ENCODE measurements around the gene SKAP1.
"Not testable (repeated sequence)": the region's sequence is repeated elsewhere in the genome, so short reads cannot be mapped to it uniquely, and the experiment has no call there.

SKAP1 gene

DNA sequence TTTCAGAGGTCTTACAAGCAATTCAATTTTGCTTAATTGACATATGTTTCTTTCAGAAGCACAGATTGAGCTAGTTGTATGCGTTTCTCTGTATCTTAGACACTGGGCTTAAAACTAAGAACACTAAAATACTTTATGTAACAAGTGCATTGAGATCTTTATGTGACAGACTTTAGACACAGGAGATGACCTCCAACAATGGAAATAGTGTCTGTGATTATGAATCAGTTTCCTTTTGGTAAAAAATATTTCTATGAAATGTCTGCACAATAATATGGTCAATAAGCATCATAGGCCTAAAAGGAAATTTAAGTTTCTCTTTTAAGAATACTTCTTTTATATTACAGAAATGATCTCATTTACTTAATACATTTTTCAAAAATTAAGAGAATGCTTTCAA is 153.2 kb downstream of the SKAP1 start:
- no peak for DNase-seq

DNA sequence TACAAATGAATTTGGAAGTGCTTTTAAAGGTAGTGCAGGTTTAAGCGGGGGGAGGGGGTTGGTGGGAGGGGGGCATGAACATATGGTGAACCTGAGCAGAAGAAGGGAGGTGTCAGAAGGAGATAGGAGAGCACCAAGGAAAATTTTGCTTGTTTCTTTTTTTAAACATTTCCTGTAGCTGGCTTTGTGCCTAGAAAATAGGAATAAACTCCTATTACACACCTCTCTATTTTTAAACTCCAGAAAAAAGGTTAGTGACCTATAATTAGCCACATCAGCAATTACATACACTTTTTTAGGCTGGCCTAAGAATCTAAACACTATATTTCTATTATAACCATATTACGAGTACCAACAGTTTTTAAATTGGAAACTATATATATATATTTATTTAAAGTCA is 159.1 kb downstream of the SKAP1 start:
- DNase-seq, result no peak

GRCh38 chr17:48269209-48269608 is 160.8 kb downstream of the SKAP1 start:
- DNase-seq, result no peak

GRCh38 chr17:48263731-48264035 is 166.3 kb downstream of the SKAP1 start:
- DNase-seq, result no peak

GRCh38 chr17:48262982-48263730 is 166.9 kb downstream of the SKAP1 start:
- no peak for DNase-seq

GRCh38 chr17:48261297-48261880 is 168.6 kb downstream of the SKAP1 start:
- no peak for DNase-seq

DNA sequence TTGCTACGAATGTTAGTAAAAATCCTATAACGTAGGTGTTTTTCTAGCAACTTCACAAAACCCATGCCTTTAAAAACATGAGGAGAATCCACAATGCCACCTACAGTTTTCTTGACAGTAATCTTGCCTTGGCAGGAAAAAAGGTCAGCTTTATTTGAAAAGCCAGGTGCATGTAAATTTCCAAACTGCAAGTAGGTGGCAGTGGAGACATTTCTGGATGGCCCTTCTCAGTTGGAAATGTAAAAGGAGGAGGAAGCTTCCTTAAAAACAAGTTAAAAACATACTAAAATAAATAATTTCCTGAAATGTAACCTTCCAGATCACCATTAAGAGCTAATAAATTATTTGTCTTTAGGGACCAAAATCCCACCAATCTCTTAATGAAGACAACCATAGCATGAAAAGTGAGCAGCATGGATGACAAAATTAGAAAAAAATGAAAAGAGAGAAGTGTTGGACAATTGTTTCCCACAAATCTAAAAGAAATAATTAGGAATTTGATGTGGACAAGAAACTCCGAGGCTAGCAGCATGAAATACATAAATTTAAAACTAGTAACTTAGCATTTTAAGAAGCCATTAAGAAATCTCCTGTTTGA is 170.2 kb downstream of the SKAP1 start:
- DNase-seq, result no peak

DNA sequence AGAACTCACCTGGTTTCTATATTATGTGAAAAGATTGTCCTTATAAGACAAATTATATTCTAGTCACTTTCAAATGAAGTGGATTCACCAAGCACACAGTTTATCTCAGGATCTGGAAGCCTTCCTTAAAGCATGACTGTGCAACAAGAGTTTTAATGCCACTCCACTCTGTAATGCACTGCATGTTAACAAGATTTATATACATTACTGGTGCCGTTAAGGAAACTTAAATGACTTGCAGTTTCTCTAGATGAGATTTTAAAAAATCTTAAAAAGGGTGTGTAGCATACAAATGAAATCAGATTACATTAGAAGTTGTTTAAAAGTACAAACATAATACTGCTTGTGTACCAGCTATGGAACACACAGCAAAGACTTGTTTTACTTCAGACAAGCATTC is 171.7 kb downstream of the SKAP1 start:
- no peak for DNase-seq

DNA sequence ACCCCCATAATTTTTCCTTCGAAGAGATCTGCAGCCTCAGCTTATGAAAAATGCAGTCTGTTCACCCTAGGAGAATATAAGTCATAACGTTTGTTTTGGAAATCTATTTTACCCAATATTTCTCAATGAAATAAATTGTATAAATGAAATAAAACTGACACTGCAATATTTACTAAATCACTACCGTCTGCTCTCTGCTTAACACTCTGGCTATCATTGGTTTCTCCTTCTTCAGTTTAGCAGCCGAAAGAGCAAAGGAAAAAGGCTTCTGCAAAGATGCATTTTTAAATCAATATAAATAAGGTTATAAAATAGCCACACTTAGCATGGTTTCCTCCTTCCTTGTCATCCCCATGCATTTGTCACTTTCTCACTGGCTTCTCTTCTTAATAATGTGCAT is 174.3 kb downstream of the SKAP1 start:
- no peak for DNase-seq

DNA sequence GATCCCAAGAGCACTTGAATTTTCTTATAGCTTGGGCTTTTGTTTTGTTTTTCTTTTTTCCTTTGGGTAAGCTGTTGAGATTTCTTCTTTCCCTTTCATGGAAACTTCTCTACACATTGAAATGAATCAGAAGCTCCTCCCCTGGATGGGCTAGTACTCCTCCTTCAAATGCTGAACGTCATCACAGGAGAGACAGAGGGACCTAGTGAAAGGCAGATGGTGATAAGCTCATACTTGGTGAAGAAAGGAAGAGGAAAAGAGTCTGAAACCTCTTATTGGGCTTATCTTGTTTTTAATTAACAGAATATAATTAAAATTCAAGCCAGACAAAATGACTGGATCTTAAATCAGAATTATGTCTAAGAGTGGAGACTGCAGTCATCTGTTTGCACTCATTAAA is 175.1 kb downstream of the SKAP1 start:
- no peak for DNase-seq

GRCh38 chr17:48253975-48254374 is 176.0 kb downstream of the SKAP1 start:
- no peak for DNase-seq

- DNase-seq, result no peak
Measured at GRCh38 chr17:48251950-48252349, 178.1 kb downstream of the SKAP1 start.

- DNase-seq, result no peak
Measured at GRCh38 chr17:48250949-48251348, 179.1 kb downstream of the SKAP1 start.

GRCh38 chr17:48250059-48250458 is 180.0 kb downstream of the SKAP1 start:
- not testable (repeated sequence) for DNase-seq

- no peak for DNase-seq
Measured at GRCh38 chr17:48247603-48248002, 182.4 kb downstream of the SKAP1 start.

- DNase-seq, result no peak
Measured at GRCh38 chr17:48247038-48247437, 183.0 kb downstream of the SKAP1 start.

DNA sequence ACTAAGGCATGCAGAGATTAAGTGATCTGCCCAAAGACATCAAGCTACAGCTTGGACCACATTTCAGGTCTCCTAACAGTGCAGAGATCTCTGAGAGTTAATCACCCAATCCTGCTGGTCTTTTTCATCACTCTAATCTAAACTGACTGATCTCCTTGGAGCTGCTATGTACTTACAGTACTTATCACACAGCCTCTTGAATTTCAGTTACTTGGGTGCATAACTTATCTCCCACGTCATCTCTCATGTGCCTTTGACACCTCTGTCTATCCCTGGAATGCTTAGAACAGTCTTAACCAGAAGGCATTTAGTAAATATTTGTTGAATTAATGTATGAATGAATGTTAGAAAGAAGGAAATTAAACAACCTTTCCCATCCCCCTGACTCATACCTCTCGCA is 183.4 kb downstream of the SKAP1 start:
- DNase-seq, result no peak

DNA sequence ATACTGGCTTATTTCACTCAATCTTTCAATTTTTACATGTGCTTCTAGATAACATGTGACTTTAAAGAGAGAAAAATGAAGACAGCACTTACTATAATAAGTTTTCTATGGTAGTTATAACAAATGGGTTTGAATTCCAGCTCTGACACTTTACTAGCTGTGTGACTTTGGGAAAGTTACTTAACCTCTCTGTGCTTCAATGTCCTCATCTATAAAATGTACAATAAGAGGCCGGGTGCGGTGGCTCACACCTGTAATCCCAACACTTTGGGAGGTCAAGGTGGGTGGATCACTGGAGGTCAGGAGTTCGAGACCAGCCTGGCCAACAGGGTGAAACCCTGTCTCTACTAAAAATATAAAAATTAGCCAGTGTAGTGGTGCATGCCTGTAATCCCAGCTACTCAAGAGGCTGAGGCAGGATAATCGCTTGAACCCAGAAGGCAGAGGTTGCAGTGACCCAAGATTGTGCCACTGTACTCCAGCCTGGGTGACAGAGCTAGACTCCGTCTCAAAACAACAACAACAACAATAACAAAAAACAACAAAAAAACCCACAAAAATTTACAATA is 184.5 kb downstream of the SKAP1 start:
- not testable (repeated sequence) for DNase-seq

- DNase-seq, result no peak
Measured at GRCh38 chr17:48244814-48245213, 185.2 kb downstream of the SKAP1 start.

DNA sequence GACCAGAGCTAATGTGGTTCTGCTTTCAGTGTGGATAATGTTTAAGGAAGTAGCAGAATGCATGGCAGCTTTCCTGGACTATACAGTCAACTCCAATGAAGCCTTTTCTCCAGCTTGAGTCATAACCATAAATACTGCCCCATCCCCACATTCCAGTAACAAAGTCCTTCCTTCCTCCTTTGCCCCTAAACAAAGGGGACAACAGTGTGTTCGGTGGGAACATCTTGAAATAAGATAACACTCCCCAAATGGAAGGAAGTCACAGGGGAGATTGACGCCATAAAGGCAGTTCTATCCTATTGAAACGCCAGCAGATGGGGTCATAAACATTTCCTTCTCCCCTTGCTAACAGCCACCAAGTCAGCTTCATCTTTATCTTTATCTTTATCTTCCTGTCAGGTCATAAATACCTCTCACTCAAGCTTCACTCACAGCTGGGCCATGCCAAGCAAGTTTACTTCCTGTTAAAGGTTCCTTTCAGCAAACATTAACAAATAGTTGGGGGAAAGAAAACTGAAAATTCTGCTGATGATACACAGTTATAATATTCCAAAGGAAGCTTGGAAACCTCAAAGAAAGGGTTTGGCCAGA is 185.8 kb downstream of the SKAP1 start:
- no peak for DNase-seq

- no peak for DNase-seq
Measured at GRCh38 chr17:48241770-48242497, 188.1 kb downstream of the SKAP1 start.

GRCh38 chr17:48241131-48241591 is 188.9 kb downstream of the SKAP1 start:
- peak; percentile 21 for DNase-seq

DNA sequence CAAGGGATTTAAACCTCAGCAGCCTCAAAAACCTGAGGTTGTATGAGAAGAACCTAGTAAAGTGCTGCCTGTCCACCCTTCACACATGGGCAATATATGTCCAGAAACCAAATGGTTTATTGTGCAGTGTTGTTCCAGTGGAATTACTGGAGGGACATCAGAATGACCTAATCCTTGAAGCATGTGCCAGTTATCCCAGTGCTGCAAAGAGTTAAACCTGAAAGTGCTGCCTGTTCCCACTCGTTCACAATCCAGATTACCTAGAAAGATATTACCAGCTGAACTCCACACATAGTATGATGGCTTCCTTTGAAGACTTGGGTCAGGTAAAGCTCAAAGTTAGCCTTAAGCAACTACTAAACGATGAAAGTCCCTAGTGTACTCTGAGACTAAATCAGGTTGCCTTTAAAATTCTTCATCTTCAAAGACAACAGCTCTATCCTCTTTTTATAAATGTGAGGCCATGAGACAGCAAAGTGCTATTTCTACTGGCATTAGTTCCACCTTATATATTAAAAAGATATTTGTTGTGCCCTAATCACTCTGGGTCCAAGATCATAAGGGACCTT is 189.4 kb downstream of the SKAP1 start:
- no peak for DNase-seq
